GM21367 (cell line): ENCODE measurements around the gene NAAA.
"Not testable (repeated sequence)": the region's sequence is repeated elsewhere in the genome, so short reads cannot be mapped to it uniquely, and the experiment has no call there.

Experiments used
- ATAC-seq: cut with Tn5 transposase; IDR thresholded peaks from one replicate; pipeline ENCODE4 v1.9.1; 2021; ENCODE audit not compliant: unreplicated experiment

NAAA gene

DNA sequence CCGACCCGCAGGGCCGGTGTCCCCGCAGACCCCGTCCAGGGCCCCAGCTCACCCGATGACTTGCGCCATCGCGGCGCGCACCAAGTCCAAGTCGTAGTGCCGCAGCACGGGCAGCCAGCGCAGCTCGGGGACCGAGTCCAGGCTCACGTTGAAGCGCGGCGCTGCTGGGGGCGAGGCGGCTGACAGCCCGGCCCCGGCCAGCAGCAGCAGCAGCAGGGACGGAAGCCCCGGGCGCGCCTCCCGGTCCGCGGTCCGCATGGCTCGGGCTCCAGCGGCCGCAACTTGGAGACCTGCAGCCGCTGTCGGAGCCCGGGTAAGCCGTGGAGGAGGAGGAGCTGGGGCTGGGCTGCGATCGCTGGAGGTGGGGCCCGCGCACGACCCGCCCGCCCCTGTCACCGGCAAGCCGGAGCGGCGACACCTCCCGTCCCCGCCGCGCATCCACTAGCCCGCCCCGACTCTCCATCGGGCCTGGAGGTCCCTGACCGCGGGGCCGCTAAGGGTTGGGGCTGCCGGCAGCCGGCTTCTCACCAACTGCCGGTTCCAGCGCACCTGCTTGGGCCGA is at the start of gene NAAA:
Gene NAAA, minus strand, starts transcription at position 322 of the 562 bp plus-strand sequence. Its CDS starts 64 bp downstream, at position 258.
- peak; percentile 69 for ATAC-seq

DNA sequence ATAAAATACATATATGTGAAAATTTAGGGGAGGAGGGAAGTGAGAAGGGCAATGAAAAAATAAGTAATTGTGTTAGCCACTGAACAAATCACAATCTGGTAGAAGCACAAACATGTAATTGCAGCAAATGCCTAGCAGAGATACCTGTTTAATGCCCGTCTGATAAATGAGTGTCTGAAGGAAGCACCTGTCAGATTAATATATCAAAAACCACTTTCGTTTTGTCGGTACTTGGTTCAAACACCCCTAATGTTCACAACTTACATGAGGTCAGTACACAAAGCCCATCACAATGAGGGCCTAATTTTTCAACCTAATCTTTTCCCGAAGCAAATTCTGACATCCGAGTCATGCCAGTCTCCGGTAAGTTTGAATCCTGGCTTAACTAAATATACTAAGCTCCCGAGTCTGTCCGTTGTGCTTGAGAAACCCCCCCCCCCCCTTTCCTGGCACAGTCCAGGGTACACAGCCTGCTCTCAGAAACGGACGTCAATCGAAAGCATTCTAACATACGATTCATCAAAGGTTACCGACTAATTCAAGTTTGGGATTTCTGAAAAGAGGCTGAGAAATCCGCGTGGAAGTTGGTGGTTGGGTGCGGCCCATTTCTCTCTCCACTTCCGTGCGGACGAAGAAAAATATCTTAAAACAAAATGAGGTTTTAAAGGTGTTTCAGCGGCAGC is 49.2 kb upstream of the NAAA start:
- ATAC-seq, result no peak

DNA sequence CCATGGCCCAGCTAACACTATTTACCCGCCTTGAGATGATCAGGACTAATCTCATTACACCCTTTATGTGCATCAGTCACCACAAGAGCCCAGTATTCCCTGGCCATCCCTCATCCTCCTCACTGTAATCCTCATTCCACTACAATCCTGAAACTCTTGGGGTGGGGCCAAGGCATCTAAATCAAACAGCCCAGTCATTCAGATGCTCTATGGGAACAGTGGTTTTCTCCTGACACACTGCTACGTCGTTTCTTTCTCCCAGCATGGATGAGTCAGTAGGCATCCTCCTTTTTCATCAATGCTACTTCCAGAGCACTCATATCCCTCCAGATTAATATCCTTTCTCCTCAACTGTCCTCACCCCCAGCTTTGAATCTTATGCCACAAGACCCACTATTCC is 44.3 kb upstream of the NAAA start:
- ATAC-seq, result no peak

- ATAC-seq, result no peak
These were observed 39.8 kb upstream of the NAAA start for GRCh38 chr4:75980576-75980975.

DNA sequence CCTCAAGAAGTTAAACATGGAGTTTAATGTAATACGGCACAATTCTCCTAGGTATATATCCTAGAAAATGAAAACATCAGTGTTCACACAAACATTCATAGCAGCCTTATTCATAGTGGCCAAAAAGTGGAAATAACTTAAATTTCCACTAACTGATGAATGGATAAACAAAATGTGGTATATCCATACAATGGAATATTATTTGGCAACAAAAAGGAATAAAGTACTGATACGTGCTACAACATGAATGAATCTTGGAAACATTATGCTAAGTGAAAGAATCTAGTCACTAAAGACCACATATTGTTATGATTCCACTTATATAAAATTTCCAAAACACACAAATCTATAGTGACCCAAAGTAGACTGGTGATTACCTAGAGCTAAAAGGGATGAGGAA is 35.4 kb upstream of the NAAA start:
- no peak for ATAC-seq

- ATAC-seq, result no peak
These were observed 33.0 kb upstream of the NAAA start for GRCh38 chr4:75973766-75974165.

GRCh38 chr4:75968084-75968483 is 27.3 kb upstream of the NAAA start:
- ATAC-seq, result no peak

GRCh38 chr4:75963558-75963957 is 22.7 kb upstream of the NAAA start:
- no peak for ATAC-seq

GRCh38 chr4:75962072-75962471 is 21.3 kb upstream of the NAAA start:
- ATAC-seq, result not testable (repeated sequence)

DNA sequence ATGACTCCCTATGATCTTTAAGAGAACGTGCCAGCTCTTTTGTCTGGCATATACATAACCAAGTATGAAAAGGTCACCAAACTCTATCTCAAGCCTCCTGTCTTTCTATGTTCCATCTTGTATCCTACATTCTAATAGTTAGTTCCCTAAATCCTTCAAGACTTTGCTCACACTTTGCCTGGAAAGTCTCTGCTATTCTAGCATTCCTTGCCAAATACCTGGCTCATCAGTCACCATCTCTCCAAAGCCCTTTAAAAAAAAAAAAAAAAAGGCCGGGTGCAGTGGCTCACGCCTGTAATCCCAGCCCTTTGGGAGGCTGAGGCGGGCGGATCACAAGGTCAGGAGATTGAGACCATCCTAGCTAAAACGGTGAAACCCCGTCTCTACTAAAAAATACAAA is 17.7 kb upstream of the NAAA start:
- ATAC-seq, result not testable (repeated sequence)

GRCh38 chr4:75954811-75955210 is 14.0 kb upstream of the NAAA start:
- not testable (repeated sequence) for ATAC-seq

DNA sequence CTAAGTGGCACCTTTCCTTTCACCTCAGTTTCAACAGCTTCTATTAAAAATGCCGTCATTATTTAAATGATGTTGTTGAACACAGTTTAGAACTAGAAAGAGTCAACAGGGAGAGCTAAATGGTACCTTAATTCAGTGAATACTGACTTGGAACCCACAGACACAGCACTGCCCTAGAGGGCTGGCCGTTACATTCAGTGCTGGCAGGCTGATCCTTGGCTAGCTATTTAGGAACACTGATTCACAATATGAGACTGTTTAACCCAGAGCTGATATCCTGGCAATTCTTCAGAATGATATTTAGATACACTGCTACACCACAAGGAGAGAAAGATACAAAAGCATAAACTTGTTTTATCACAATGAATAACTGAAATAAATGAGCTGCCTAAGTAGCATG is 12.7 kb upstream of the NAAA start:
- no peak for ATAC-seq

DNA sequence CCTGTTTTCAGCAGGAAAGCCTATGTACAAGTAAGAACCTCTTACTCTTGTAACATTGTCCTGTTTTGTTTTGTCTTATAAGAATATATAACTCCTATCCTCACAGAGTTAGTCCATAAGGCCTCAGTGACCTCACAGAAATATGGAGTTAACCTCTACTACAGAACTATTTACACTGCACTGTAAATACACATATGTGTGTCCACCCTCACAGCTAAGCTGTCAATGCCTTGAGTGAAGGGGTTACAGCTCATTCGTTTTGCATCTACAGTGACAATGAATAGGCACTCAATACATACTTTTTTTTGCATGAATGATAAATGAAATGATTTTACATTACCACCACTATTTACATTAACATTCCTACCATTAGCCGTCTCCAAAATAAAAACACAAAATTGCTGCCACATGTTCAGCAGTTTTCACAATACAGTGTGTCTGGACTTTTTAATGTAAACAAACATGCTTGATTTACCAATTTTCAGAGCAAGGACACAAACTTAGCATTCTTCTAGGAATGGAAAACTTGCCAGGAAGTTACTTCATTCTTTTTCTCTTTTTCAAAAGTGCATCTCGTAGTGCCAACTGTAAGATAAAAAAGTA is 9.5 kb upstream of the NAAA start:
- no peak for ATAC-seq

- peak; percentile 88 for ATAC-seq
These were observed 8.1 kb upstream of the NAAA start for GRCh38 chr4:75948822-75949444.

DNA sequence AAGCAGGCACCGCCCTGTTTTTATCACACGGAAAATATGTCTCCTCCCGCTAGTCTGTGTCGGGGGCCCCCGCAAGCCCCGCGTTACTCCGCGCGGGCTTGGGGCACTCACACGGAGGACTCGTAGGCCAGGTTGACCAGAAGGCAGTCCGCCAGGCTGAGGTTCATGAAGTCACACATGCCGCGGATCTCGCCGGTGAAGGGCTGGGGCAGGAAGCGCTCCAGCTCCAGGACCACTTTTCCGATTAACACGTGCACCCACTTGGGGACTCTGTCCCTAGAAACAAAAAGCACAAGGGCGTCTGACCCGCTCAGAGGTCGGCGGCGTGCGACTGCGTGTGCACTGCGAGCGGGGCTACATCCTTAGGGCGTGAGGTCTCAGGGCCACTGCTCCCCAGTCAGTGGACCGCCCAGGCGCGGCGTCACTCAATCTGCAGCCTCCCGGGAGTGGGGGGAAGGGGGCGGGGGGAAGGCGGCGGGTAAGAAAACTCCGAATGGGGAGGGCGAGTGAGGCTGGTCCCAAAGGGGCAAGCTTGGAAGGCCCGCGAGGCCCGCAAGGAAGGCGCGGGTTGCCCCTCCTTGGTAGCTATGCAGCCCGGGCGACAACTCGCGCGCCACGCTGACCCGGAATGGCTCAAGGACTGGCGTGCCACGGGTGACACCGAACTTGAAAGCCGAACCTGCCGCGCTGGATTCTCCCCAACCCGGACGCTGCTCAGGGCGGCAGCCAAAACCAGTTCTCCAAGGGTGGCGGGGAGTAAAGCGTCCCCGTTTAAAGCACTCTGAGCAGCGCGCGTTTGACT is 722 bp downstream of the NAAA start:
- ATAC-seq, result peak; percentile 59

- ATAC-seq, result no peak
These were observed 5.2 kb downstream of the NAAA start for GRCh38 chr4:75935628-75936027.

- no peak for ATAC-seq
These were observed 10.7 kb downstream of the NAAA start for GRCh38 chr4:75930152-75930551.

DNA sequence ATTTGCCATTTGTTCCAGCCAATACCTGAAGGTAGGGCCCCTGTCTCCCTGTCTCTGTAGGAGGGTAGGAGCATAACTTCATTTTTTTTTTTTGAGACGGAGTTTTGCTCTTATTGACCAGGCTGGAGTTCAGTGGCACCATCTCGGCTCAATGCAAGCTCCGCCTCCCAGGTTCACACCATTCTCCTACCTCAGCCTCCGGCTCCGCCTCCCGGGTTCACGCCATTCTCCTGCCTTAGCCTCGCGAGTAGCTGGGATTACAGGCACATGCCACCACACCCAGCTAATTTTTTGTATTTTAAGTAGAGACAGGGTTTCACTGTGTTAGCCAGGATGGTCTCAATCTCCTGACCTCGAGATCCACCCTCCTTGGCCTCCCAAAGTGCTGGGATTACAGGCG is 15.9 kb downstream of the NAAA start:
- not testable (repeated sequence) for ATAC-seq

- no peak for ATAC-seq
These were observed 16.4 kb downstream of the NAAA start for GRCh38 chr4:75924309-75924827.

- no peak for ATAC-seq
These were observed 18.2 kb downstream of the NAAA start for GRCh38 chr4:75922588-75922987.

DNA sequence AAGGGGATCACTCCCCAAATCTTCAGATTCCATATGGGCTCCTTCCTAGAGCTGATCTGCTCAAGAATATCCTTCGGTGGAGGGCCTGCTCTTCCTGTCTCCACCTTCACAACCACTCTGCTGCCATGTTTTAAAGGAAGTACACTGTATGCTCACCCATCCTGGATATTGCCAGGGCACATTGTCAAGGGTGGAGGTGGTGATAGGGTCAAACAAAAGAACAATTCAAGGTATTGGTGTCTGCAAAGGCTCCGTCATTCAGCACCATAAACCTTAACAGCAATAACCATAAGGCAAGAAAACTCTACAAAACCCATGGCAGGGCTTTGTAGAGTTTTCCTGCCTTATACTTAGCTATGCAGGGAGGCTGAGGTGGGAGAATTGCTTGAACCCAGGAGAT is 18.9 kb downstream of the NAAA start:
- ATAC-seq, result no peak
